ENCODE measurements around the gene CLK3.
A peak's percentile ranks its signal among the peaks of the same experiment; 100 is the strongest.

CLK3 gene

GRCh38 chr15:74630284-74631086 is 14.8 kb downstream of the CLK3 start:
- no peaks in the 10 kb centered on the region for H3K36me3 ChIP-seq (ENCODE audit: control insufficient read depth, insufficient read depth, low read length)
- no peak for TF ChIP-seq CTCF (IDR thresholded peaks at IDR 0.05)
- H3K4me3 ChIP-seq (ENCODE audit: low read depth, low read length) = no peak overlapping the region

GRCh38 chr15:74631087-74631385 is 15.4 kb downstream of the CLK3 start:
- no peak overlapping the region for H3K27ac ChIP-seq
- no peaks in the 10 kb centered on the region for H3K9me3 ChIP-seq (ENCODE audit: control insufficient read depth, low read length)
- no peak overlapping the region for H2AFZ ChIP-seq
- no peak for TF ChIP-seq CTCF (IDR thresholded peaks at IDR 0.05)
- H3K36me3 ChIP-seq (ENCODE audit: control insufficient read depth, insufficient read depth, low read length) = no peaks in the 10 kb centered on the region
- H3K4me1 ChIP-seq = no peaks in the 10 kb centered on the region
- no peaks in the 10 kb centered on the region for H3K79me2 ChIP-seq
- no peak overlapping the region for H3K9ac ChIP-seq
- H3K4me2 ChIP-seq (ENCODE audit: low read length) = no peak overlapping the region
- H3K27me3 ChIP-seq (ENCODE audit: control insufficient read depth, insufficient read depth, low read length) = no peaks in the 10 kb centered on the region
- no peak overlapping the region for H3K4me3 ChIP-seq (ENCODE audit: low read depth, low read length)

More at GRCh38 chr15:74630284-74631086, 14.8 kb downstream of the CLK3 start:
- H3K27me3 ChIP-seq (ENCODE audit: control insufficient read depth, insufficient read depth, low read length) = no peaks in the 10 kb centered on the region
- H3K27ac ChIP-seq = no peak overlapping the region
- no peaks in the 10 kb centered on the region for H3K9me3 ChIP-seq (ENCODE audit: control insufficient read depth, low read length)
- no peaks in the 10 kb centered on the region for H3K79me2 ChIP-seq
- H2AFZ ChIP-seq = no peak overlapping the region
- no peak overlapping the region for H3K4me2 ChIP-seq (ENCODE audit: low read length)
- H3K9ac ChIP-seq = no peak overlapping the region
- no peaks in the 10 kb centered on the region for H3K4me1 ChIP-seq

DNA sequence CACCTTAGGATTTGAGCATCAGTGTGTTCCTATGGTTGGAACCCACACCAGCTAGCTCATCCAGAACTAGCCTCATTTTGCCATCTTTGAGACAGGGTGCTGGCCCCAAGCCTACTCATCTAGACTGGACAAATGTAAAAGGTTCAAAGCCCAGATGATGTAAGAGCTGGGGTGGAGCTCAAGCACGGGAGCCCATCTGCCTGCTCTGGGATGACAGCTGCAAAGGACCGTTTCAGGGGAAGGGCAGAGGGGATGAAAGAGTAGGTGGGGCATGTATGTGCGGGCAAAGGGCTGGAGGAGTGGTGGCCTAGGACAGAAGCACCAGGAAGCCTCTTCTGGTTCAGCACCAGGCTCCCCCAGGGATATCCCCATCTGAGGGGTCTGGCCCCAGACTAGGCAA is 15.8 kb downstream of the CLK3 start:
- Histone ChIP-seq H3K9me3 (ENCODE audit: control insufficient read depth, low read length) (no peaks in the 10 kb centered on the region), H3K36me3 (ENCODE audit: control insufficient read depth, insufficient read depth, low read length) (no peaks in the 10 kb centered on the region), H3K79me2 (no peaks in the 10 kb centered on the region), H3K4me3 (ENCODE audit: low read depth, low read length) (no peak overlapping the region), H3K4me2 (ENCODE audit: low read length) (no peak overlapping the region), H2AFZ (no peak overlapping the region), H3K27ac (no peak overlapping the region), H3K27me3 (ENCODE audit: control insufficient read depth, insufficient read depth, low read length) (no peaks in the 10 kb centered on the region), H3K9ac (no peak overlapping the region), H3K4me1 (no peaks in the 10 kb centered on the region)
- no peak for TF ChIP-seq CTCF (IDR thresholded peaks at IDR 0.05)

- Histone ChIP-seq H3K9ac (no peak overlapping the region), H3K27ac (no peak overlapping the region)
These were observed 16.4 kb downstream of the CLK3 start for GRCh38 chr15:74631935-74632560.

More at GRCh38 chr15:74631935-74632560, 16.4 kb downstream of the CLK3 start:
- H3K27me3 ChIP-seq (ENCODE audit: control insufficient read depth, insufficient read depth, low read length) = no peaks in the 10 kb centered on the region
- H3K9me3 ChIP-seq (ENCODE audit: control insufficient read depth, low read length) = no peaks in the 10 kb centered on the region
- no peaks in the 10 kb centered on the region for H3K36me3 ChIP-seq (ENCODE audit: control insufficient read depth, insufficient read depth, low read length)
- H3K4me3 ChIP-seq (ENCODE audit: low read depth, low read length) = no peak overlapping the region
- peak; percentile 60 for TF ChIP-seq CTCF (IDR thresholded peaks at IDR 0.05)
- no peaks in the 10 kb centered on the region for H3K79me2 ChIP-seq
- H2AFZ ChIP-seq = no peak overlapping the region
- H3K4me2 ChIP-seq (ENCODE audit: low read length) = no peak overlapping the region
- H3K4me1 ChIP-seq = no peaks in the 10 kb centered on the region

Measured in parathyroid adenoma (tissue), 2 donors.